Gastroesophageal sphincter (tissue), 4 donors: ENCODE measurements around the gene TGFB1I1. TPM values are rescaled to one million over a fixed set of nuclear protein-coding genes. Genes with fewer than 3 reads are reported as not detected.

Experiments used
- ATAC-seq: fragments of 150-250 bp; one replicate; pipeline ENCODE4 v1.9.1; 2016; ENCODE audit warnings: mild to moderate bottlenecking, moderate library complexity
- H3K27ac ChIP-seq, 4 donors: fragments of 200-600 bp; sonication (generic) in 3 of 4; 1 replicate in 3 of 4; 2 replicates in 1 of 4; pipeline ENCODE4 v1.5.1; 2016 to 2019
- H3K27me3 ChIP-seq: fragments of 200-600 bp; sonication (generic); one replicate; pipeline ENCODE4 v1.5.1; 2019
- H3K36me3 ChIP-seq, 2 donors: fragments of 200-600 bp; sonication (generic); one replicate each; pipeline ENCODE4 v1.5.1; 2019; ENCODE audit warnings: control low read depth in 1 of 2
- H3K4me1 ChIP-seq, 3 donors: fragments of 200-600 bp; sonication (generic); 1 replicate in 2 of 3; 2 replicates in 1 of 3; pipeline ENCODE4 v1.5.1; 2016 to 2019; ENCODE audit warnings: control low read depth in 2 of 3
- H3K4me3 ChIP-seq, 2 donors: fragments of 200-600 bp; sonication (generic); one replicate each; pipeline ENCODE4 v1.5.1; 2019; ENCODE audit warnings: mild to moderate bottlenecking in 1 of 2, moderate library complexity in 1 of 2
- H3K9me3 ChIP-seq, 3 donors: fragments of 200-600 bp; sonication (generic); one replicate each; pipeline ENCODE4 v1.5.1; 2017 to 2019; ENCODE audit warnings: control low read depth in 2 of 3
- EP300 ChIP-seq: sonication (generic); formaldehyde crosslinking; IDR thresholded peaks from one replicate; pipeline ENCODE4 v1.6.1; 2017; ENCODE audit warnings: antibody characterized with exemption, mild to moderate bottlenecking
- POLR2A ChIP-seq, 2 donors: fragments of 450-650 bp; IDR thresholded peaks; one replicate each; pipeline ENCODE4 v1.6.1; 2017; ENCODE audit warnings: antibody characterized with exemption in 2 of 2, mild to moderate bottlenecking in 2 of 2, moderate library complexity in 1 of 2
- POLR2AphosphoS5 ChIP-seq: sonication (generic); formaldehyde crosslinking; IDR thresholded peaks from one replicate; pipeline ENCODE4 v1.6.1; 2017; ENCODE audit warnings: antibody characterized with exemption
- WGBS, 2 donors: methylation state at CpG; one replicate each; pipeline ENCODE4 v1.1.5; 2018; ENCODE audit warnings: low coverage in 1 of 2; 5-methylcytosine and 5-hydroxymethylcytosine counted together
- total RNA-seq, 4 donors: library from RNA; depleted of rRNA; stranded (reverse); fragments of >200 nt; gene quantifications; one replicate each; pipeline ENCODE4 v1.1.0, GENCODE V29; 2016
- TF ChIP-seq, protein P1 (sequence below), 4 experiments: fragments of 200-600 bp in 2 of 4; fragments of 450-650 bp in 2 of 4; sonication (generic) in 1 of 4; IDR thresholded peaks; one replicate each; pipeline ENCODE4 v1.5.1; 2017 to 2019; ENCODE audit warnings: antibody characterized with exemption in 4 of 4, mild to moderate bottlenecking in 2 of 4, moderate library complexity in 2 of 4

TGFB1I1 gene
- total RNA-seq, 4 donors from 2014 or later = 157 to 438 (median 211) TPM

DNA sequence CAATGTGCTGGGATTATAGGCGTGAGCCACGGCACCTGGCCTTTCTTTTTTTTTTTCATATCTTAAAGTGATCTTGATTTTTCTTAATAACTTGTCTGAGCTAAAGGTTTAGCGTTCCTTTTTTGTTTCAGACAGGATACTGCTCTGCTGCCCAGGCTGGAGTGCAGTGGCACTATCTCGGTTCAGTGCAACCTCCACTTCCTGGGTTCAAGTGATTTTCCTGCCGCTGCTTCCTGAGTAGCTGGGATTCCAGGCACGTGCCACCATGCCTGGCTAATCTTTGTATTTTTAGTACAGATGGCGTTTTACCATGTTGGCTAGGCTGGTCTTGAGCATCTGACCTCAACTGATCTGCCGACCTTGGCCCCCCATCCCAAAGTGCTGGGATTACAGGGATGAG is 32.2 kb downstream of the TGFB1I1 start:
- no peaks in the 10 kb centered on the region for H3K9me3 ChIP-seq
- ATAC-seq = no peak
- H3K27me3 ChIP-seq = no peaks in the 10 kb centered on the region
- TF ChIP-seq, protein P1, sequence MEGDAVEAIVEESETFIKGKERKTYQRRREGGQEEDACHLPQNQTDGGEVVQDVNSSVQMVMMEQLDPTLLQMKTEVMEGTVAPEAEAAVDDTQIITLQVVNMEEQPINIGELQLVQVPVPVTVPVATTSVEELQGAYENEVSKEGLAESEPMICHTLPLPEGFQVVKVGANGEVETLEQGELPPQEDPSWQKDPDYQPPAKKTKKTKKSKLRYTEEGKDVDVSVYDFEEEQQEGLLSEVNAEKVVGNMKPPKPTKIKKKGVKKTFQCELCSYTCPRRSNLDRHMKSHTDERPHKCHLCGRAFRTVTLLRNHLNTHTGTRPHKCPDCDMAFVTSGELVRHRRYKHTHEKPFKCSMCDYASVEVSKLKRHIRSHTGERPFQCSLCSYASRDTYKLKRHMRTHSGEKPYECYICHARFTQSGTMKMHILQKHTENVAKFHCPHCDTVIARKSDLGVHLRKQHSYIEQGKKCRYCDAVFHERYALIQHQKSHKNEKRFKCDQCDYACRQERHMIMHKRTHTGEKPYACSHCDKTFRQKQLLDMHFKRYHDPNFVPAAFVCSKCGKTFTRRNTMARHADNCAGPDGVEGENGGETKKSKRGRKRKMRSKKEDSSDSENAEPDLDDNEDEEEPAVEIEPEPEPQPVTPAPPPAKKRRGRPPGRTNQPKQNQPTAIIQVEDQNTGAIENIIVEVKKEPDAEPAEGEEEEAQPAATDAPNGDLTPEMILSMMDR (IDR thresholded peaks at IDR 0.05) = no peak
- no peak for TF ChIP-seq POLR2A (IDR thresholded peaks at IDR 0.05)
- H3K36me3 ChIP-seq = peaks cover 0 to 33% of the 10 kb centered on the region in 2 donors
- H3K27ac ChIP-seq = no peak overlapping the region
- H3K4me3 ChIP-seq = no peak overlapping the region
- H3K4me1 ChIP-seq = peaks cover 4 to 48% (median 14%) of the 10 kb centered on the region in 3 donors
- WGBS, 2 donors = 42 to 48% methylated on average over 3 to 6 of the region's 8 CpGs

DNA sequence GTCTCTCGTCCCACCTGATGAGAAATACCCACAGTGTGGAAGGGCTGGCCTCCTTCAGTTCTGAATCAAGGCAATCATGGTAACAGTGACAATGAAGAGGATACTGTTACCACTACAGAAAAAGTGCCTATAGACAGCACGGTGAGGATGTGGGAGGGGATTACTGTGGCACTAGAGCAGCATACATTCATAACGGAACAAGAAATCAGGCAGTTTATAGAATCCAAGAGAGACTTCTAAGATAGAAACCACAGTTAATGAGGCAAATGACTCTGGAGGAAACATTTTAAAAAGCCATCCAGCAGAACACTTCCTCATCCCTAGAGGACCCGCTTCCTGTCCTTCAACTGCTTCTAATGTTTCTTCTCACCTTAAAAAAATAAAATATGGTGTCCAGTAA is 33.5 kb downstream of the TGFB1I1 start:
- Histone ChIP-seq H3K27ac (no peak overlapping the region), H3K4me3 (no peak overlapping the region), H3K27me3 (no peaks in the 10 kb centered on the region), H3K9me3 (no peaks in the 10 kb centered on the region), H3K4me1 (peaks cover 8 to 61% (median 19%) of the 10 kb centered on the region in 3 donors), H3K36me3 (peaks cover 0 to 20% of the 10 kb centered on the region in 2 donors)
- WGBS, 2 donors = 67 to 71% methylated on average over 3 of the region's 4 CpGs
- TF ChIP-seq POLR2A (IDR thresholded peaks at IDR 0.05) = no peak
- TF ChIP-seq POLR2AphosphoS5 = no peak
- TF ChIP-seq, protein P1 (IDR thresholded peaks at IDR 0.05) = no peak
- no peak for TF ChIP-seq EP300
- ATAC-seq = no peak

DNA sequence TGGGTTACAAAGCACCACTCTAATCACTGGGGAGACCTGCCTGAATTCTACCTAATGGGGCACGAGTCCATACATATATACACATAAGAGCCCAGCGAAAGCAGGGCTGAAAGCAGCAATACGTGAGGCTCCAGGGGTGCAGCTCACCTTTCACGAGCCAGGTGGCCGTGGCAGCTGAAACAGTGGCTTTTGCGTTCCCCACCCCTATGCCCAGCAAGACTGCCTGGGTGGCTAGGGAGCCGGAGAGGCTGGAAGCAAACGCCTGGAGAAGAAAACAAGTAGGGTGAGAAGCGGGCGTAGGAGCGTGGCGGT is 35.6 kb downstream of the TGFB1I1 start:
- Histone ChIP-seq H3K27me3 (no peaks in the 10 kb centered on the region), H3K27ac (peak overlapping the region; percentile 95 to 97 (median 96)), H3K9me3 (no peaks in the 10 kb centered on the region), H3K36me3 (peaks cover 0 to 19% of the 10 kb centered on the region in 2 donors), H3K4me1 (peaks cover 8 to 59% (median 19%) of the 10 kb centered on the region in 3 donors), H3K4me3 (peak overlapping the region; percentile 97 to 98)
- WGBS, 2 donors = 0% methylated on average over 1 of the region's 12 CpGs; no CpG with 5 or more reads in 1 of the 2 donors
- TF ChIP-seq EP300 (no peak), POLR2A (IDR thresholded peaks at IDR 0.05) (no peak), POLR2AphosphoS5 (no peak)
- TF ChIP-seq, protein P1 (IDR thresholded peaks at IDR 0.05) = no peak
- no peak for ATAC-seq

DNA sequence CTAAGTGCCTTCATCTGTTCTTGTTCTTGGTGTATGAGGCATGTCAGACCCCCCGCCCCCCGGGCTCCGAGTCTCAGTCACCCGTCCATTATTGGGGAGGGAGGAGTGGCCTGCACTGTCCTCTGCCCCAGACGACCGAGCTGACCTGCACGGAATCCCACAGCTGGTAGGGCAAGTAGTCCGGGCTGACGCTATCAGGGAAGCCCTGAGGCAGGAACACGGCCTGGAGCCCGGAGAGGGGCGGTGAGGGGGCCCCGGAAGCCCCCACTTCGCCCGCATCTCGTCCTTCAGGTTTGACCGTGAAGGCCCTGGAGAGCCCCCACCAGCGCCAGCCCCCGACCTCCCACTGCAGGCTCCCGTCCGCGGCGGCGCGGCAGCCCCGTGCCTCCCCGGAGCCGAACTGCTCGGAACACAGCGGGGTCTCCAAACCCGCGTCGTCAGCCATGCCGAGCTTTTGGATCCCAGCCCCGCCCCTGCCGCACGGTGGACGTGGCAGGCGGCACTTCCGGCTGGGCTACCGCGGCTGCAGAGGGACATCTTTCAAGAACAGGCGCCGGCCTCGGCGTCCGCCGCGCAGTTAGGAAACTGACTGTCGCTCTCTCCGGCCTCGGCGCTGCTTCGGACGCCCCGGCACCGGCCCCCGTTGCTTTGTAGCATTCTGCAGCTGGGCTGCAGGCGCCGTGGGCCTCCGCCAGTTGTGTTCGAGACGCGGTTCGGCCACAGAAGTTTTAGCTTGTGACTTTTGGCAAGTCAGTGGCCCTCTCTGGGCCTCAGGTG is 36.2 kb downstream of the TGFB1I1 start, which contains the start of gene RUSF1:
Gene RUSF1 (minus strand): TSS at position 463 of the 777 bp plus-strand sequence. CDS start 18 bp downstream, at position 445.
- TF ChIP-seq POLR2A (IDR thresholded peaks at IDR 0.05) (peak; percentile 82 to 85), POLR2AphosphoS5 (peak; percentile 95), EP300 (no peak)
- peaks cover 8 to 54% (median 19%) of the 10 kb centered on the region in 3 donors for H3K4me1 ChIP-seq
- WGBS, 2 donors = 0% methylated on average over 14 of the region's 65 CpGs; no CpG with 5 or more reads in 1 of the 2 donors

DNA sequence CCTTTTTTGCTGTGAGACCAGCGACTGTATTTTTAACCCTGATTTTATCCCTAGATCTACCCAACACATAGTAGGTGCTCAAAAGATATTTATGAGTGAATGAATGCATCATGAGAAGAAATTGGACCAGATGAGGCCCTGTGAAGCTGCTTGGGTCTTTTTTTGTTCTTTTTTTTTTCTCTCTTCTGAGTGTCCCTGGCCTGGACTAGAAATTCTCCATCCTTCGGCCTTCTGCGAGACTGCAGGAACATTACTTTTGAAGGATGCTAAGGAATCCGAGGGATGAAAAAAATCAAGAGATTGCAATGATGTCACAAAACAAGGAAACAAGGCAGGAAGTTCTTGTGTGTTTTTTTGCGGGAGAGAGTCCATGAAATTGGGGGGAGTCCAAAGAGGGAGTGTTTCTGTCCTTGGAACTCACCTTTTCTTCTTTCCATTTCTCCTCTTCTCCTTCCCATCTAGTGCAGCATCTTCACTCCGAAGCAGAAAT is 36.8 kb downstream of the TGFB1I1 start:
- Histone ChIP-seq H3K4me1 (peaks cover 8 to 52% (median 19%) of the 10 kb centered on the region in 3 donors), H3K4me3 (peak overlapping the region; percentile 97 to 98), H3K27ac (peak overlapping the region; percentile 95 to 97 (median 96)), H3K27me3 (no peaks in the 10 kb centered on the region), H3K36me3 (peaks cover 0 to 19% of the 10 kb centered on the region in 2 donors), H3K9me3 (no peaks in the 10 kb centered on the region)
- no peak for TF ChIP-seq POLR2AphosphoS5
- TF ChIP-seq EP300 = no peak
- no peak for TF ChIP-seq POLR2A (IDR thresholded peaks at IDR 0.05)
- TF ChIP-seq, protein P1 (IDR thresholded peaks at IDR 0.05) = no peak
- ATAC-seq = peak; percentile 14
- 9 to 10% methylated on average over 4 to 6 of the region's 6 CpGs for WGBS, 2 donors

More for the DNA sequence above, 36.2 kb downstream of the TGFB1I1 start, which contains the start of gene RUSF1:
- H3K36me3 ChIP-seq = peaks cover 0 to 19% of the 10 kb centered on the region in 2 donors
- H3K27ac ChIP-seq = peak within 1 kb of the TSS; percentile 95 to 97 (median 96)
- peak within 1 kb of the TSS; percentile 97 to 98 for H3K4me3 ChIP-seq
- H3K9me3 ChIP-seq = no peaks in the 10 kb centered on the region
- peak; percentile 96 for ATAC-seq
- H3K27me3 ChIP-seq = no peaks in the 10 kb centered on the region
